SIG-M5 treated with dmso at 0.1 percent for 504 hours (cell line): ENCODE data around the gene DLGAP1.
A peak's percentile ranks its signal among the peaks of the same experiment; 100 is the strongest.
"Not testable (repeated sequence)": the region's sequence is repeated elsewhere in the genome, so short reads cannot be mapped to it uniquely, and the experiment has no call there.

Experiments used
- DNase-seq: peaks from one replicate; lab custom pipeline; 2025; ENCODE audit not compliant: unreplicated experiment; lab: John Stamatoyannopoulos, UW

The DLGAP1 gene

GRCh38 chr18:4101009-4101408, 354.1 kb downstream of the DLGAP1 start:
- no peak for DNase-seq

GRCh38 chr18:4096486-4096885, 358.6 kb downstream of the DLGAP1 start:
- DNase-seq: no peak

- no peak for DNase-seq
These were observed 361.4 kb downstream of the DLGAP1 start for GRCh38 chr18:4093676-4094075.

- no peak for DNase-seq
These were observed 370.7 kb downstream of the DLGAP1 start for GRCh38 chr18:4084382-4084900.

GRCh38 chr18:4078246-4078645, 376.9 kb downstream of the DLGAP1 start:
- DNase-seq: no peak

GRCh38 chr18:4077721-4078120, 377.4 kb downstream of the DLGAP1 start:
- no peak for DNase-seq

- no peak for DNase-seq
These were observed 377.9 kb downstream of the DLGAP1 start for GRCh38 chr18:4077204-4077603.

GRCh38 chr18:4074647-4075046, 380.5 kb downstream of the DLGAP1 start:
- no peak for DNase-seq

GRCh38 chr18:4069183-4069582, 385.9 kb downstream of the DLGAP1 start:
- no peak for DNase-seq

GRCh38 chr18:4068552-4069158, 386.5 kb downstream of the DLGAP1 start:
- DNase-seq: peak; percentile 32

- DNase-seq: no peak
These were observed 391.6 kb downstream of the DLGAP1 start for GRCh38 chr18:4063545-4063944.

- peak; percentile 67 for DNase-seq
These were observed 394.5 kb downstream of the DLGAP1 start for GRCh38 chr18:4060427-4061281.

GRCh38 chr18:4058179-4058578, 396.9 kb downstream of the DLGAP1 start:
- no peak for DNase-seq

- DNase-seq: no peak
These were observed 414.6 kb downstream of the DLGAP1 start for GRCh38 chr18:4040391-4041092.

- no peak for DNase-seq
These were observed 419.6 kb downstream of the DLGAP1 start for GRCh38 chr18:4035521-4035920.

GRCh38 chr18:4034815-4035214, 420.3 kb downstream of the DLGAP1 start:
- DNase-seq: not testable (repeated sequence)

- no peak for DNase-seq
These were observed 428.6 kb downstream of the DLGAP1 start for GRCh38 chr18:4026542-4026941.

- DNase-seq: no peak
These were observed 430.4 kb downstream of the DLGAP1 start for GRCh38 chr18:4024702-4025101.

- not testable (repeated sequence) for DNase-seq
These were observed 432.4 kb downstream of the DLGAP1 start for GRCh38 chr18:4022749-4023148.

GRCh38 chr18:4020026-4020425, 435.1 kb downstream of the DLGAP1 start:
- DNase-seq: no peak

GRCh38 chr18:4017480-4017879, 437.6 kb downstream of the DLGAP1 start:
- DNase-seq: peak; percentile 35
